Right lobe of liver (tissue), 6 donors: ENCODE data around the gene RAB3B. TPM values are rescaled to one million over a fixed set of nuclear protein-coding genes. Genes with fewer than 3 reads are reported as not detected.

Experiments
- ATAC-seq, 4 donors: fragments of 200-7000 bp; cut with Tn5 transposase; one replicate each; pipeline ENCODE4 v1.9.1; 2020; ENCODE audit warnings: mild to moderate bottlenecking in 4 of 4, moderate library complexity in 4 of 4
- DNase-seq, 3 donors: peaks; one replicate each; pipeline ENCODE4 v3.0.0-alpha.2; 2020
- H3K27ac ChIP-seq, 3 donors: fragments of 200-600 bp; one replicate each; pipeline ENCODE4 v1.8.0; 2022
- H3K27me3 ChIP-seq, 2 donors: fragments of 200-600 bp; one replicate each; pipeline ENCODE4 v1.8.0; 2022
- H3K36me3 ChIP-seq, 4 donors: fragments of 200-600 bp; sonication (generic) in 1 of 4; one replicate each; pipeline versions ENCODE4 v1.5.1 to v1.8.0; 2017 to 2022; ENCODE audit warnings: control low read depth in 1 of 4
- H3K4me1 ChIP-seq, 4 donors: fragments of 200-600 bp; sonication (generic) in 1 of 4; one replicate each; pipeline versions ENCODE4 v1.5.1 to v1.8.0; 2017 to 2022; ENCODE audit warnings: control low read depth in 1 of 4
- H3K4me3 ChIP-seq, 3 donors: fragments of 200-600 bp; one replicate each; pipeline ENCODE4 v1.8.0; 2022
- H3K9me3 ChIP-seq, 4 donors: fragments of 200-600 bp; sonication (generic) in 1 of 4; one replicate each; pipeline versions ENCODE4 v1.5.1 to v1.8.0; 2017 to 2022; ENCODE audit warnings: control low read depth in 1 of 4
- CTCF ChIP-seq, 4 donors: fragments of 200-600 bp in 3 of 4; fragments of 450-650 bp in 1 of 4; IDR thresholded peaks; one replicate each; pipeline versions ENCODE4 v1.5.1 to v1.8.0; 2016 to 2022; ENCODE audit warnings: antibody characterized with exemption in 4 of 4, mild to moderate bottlenecking in 2 of 4
- POLR2A ChIP-seq: fragments of 450-650 bp; IDR thresholded peaks from one replicate; pipeline ENCODE4 v1.6.1; 2017; ENCODE audit warnings: antibody characterized with exemption, mild to moderate bottlenecking
- WGBS: methylation state at CpG from one replicate; pipeline ENCODE4 v1.1.6; 2018; ENCODE audit warnings: low coverage, low lambda C conversion rate; ENCODE audit not compliant: insufficient coverage; ENCODE audit errors: missing lambda C conversion rate; 5-methylcytosine and 5-hydroxymethylcytosine counted together
- intact Hi-C, 2 donors: fragments of 100-400 bp; cut with DNase I; formaldehyde crosslinking; loops; one replicate each; pipeline versions ENCODE4 v1.11.2 to v1.14.1; 2022
- long read RNA-seq: library from polyadenylated mRNA; unstranded; transcript quantifications from one replicate; pipeline ENCODE4 v2.0.0, GENCODE V29; 2019
- total RNA-seq, 6 experiments: library from RNA; depleted of rRNA in 2 of 6; stranded (reverse); fragments of >200 nt in 2 of 6; fragmentation: NEBNext Ultra II Directional in 3 of 6; extraction: Animal tissue kit (Norgen Biotek cat#: 25700) in 3 of 6; gene quantifications; one replicate each; pipeline versions ENCODE4 v1.1.0 to v1.2.4, GENCODE V29; 2016 to 2023
- donor health status: DM: no; HTN: yes; CAD: no.
- donor health status: DM: no; HTN: no; CAD: no.
- donor health status: DM: no; HTN: no; CAD: no.
- donor health status: DM: no; HTN: yes; CAD: no.
- donor health status: DM: no; HTN: yes; CAD: no.

Gene RAB3B
- 1 to 10 TPM in 3 of 6 experiments, under 1 TPM in 3; 0.05 to 9.7 (median 4.4) TPM for total RNA-seq
- long read RNA-seq = 0 reads

- Histone ChIP-seq H3K4me1 (no peaks in the 10 kb centered on the region), H3K27ac (no peak within 1 kb of the TSS), H3K27me3 (no peaks in the 10 kb centered on the region), H3K4me3 (peak within 1 kb of the TSS; percentile 23 to 58 (median 54)), H3K9me3 (no peaks in the 10 kb centered on the region), H3K36me3 (no peaks in the 10 kb centered on the region)
- ATAC-seq (peak; percentile 91 to 99 (median 92)), DNase-seq (peak; percentile 55 to 81 (median 69))
- intact Hi-C loops = loop anchor here in 1 of 2 donors (10.0 kb wide), 1 partner anchor 86 kb away; no protein-coding TSS in a partner anchor
- WGBS = 0% methylated on average over 2 of the region's 46 CpGs
- TF ChIP-seq POLR2A = peak; percentile 18
- no peak for TF ChIP-seq CTCF (IDR thresholded peaks at IDR 0.05)
Measured at GRCh38 chr1:51990478-51990965, at the start of gene RAB3B. Gene RAB3B, minus strand, starts transcription at chr1:51990700. Its CDS starts 13,583 bp downstream, at chr1:51977117.

DNA sequence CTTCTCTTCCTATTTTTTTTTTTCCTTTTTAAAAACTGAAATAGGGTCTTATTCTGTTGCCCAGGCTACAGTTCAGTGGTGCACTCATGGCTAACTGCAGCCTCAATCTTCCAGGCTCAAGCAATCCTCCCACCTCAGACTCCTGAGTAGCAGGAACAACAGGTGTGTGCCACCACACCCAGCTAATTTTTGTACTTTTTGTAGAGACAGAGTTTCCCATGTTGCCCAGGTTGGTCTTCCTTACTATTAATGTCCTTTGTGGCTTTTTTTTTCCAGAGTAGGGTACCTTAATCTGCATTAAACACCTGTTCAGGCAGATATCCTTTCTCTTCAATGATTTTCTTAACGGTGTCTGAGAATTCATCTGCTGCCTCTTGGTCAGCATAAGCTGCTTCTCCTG lies 47.4 kb upstream of the RAB3B start:
- intact Hi-C loops = no loop called here
- ATAC-seq (no peak), DNase-seq (no peak)
- H3K27ac ChIP-seq = peak overlapping the region in 1 of 3 donors; percentile 47
- TF ChIP-seq CTCF (IDR thresholded peaks at IDR 0.05) (no peak), POLR2A (no peak)
- 88% methylated on average over 1 of the region's 1 CpG for WGBS
- no peaks in the 10 kb centered on the region for H3K9me3 ChIP-seq
- peaks cover 0 to 15% (median 0%) of the 10 kb centered on the region in 4 donors for H3K4me1 ChIP-seq
- H3K4me3 ChIP-seq = no peak overlapping the region
- H3K27me3 ChIP-seq = no peaks in the 10 kb centered on the region
- peaks cover 0 to 19% (median 2%) of the 10 kb centered on the region in 4 donors for H3K36me3 ChIP-seq

GRCh38 chr1:52037402-52037814 lies 46.9 kb upstream of the RAB3B start:
- intact Hi-C loops = no loop called here
- H3K27me3 ChIP-seq = no peaks in the 10 kb centered on the region
- no peak overlapping the region for H3K4me3 ChIP-seq
- DNase-seq (no peak), ATAC-seq (peak; percentile 39 to 58 (median 52))
- H3K36me3 ChIP-seq = peaks cover 0 to 19% (median 2%) of the 10 kb centered on the region in 4 donors
- H3K9me3 ChIP-seq = no peaks in the 10 kb centered on the region
- TF ChIP-seq POLR2A (no peak), CTCF (IDR thresholded peaks at IDR 0.05) (no peak)
- peaks cover 0 to 20% (median under 1%) of the 10 kb centered on the region in 4 donors for H3K4me1 ChIP-seq
- H3K27ac ChIP-seq = peak overlapping the region in 1 of 3 donors; percentile 47
- WGBS = 8% methylated on average over 2 of the region's 5 CpGs

DNA sequence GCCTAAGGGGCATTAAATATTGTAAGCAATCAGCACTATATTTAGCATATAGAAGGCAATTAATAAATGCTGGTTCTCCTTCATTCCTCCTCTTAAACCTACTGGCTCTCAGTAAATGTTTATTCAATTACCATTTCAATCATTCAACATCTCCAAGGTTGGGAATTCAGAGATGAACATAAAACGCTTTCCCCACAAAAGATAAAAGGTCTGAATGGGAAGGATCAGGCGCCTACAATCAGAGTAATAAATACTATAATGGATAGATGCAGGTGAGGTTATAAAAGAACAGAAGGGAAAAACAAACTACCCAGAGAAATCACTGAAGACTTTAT lies 43.5 kb upstream of the RAB3B start:
- ATAC-seq = no peak
- 100% methylated on average over 2 of the region's 2 CpGs for WGBS
- no peak for DNase-seq
- intact Hi-C loops = no loop called here
- Histone ChIP-seq H3K9me3 (no peaks in the 10 kb centered on the region), H3K27me3 (no peaks in the 10 kb centered on the region), H3K36me3 (no peaks in the 10 kb centered on the region), H3K27ac (peak overlapping the region; percentile 68 to 82 (median 70)), H3K4me3 (peak overlapping the region; percentile 79 to 86 (median 83)), H3K4me1 (peaks cover 0 to 51% (median 12%) of the 10 kb centered on the region in 4 donors)
- TF ChIP-seq CTCF (IDR thresholded peaks at IDR 0.05) (no peak), POLR2A (no peak)
